Heart left ventricle (tissue), 16 donors: ENCODE measurements around the gene PANK3. TPM values are rescaled to one million over a fixed set of nuclear protein-coding genes. Genes with fewer than 3 reads are reported as not detected.

Experiments used
- ATAC-seq, 4 donors: fragments of 200-7000 bp; cut with Tn5 transposase; one replicate each; pipeline ENCODE4 v1.9.1; 2020 to 2022; ENCODE audit warnings: moderate library complexity in 4 of 4, mild to moderate bottlenecking in 3 of 4, moderate number of reproducible peaks in 1 of 4
- DNase-seq, 5 donors: peaks; one replicate each; pipeline ENCODE4 v3.0.0-alpha.2; 2020
- H3K27ac ChIP-seq, 12 donors: fragments of 200-600 bp; sonication (generic) in 4 of 12; one replicate each; pipeline versions ENCODE4 v1.5.0 to v1.8.0; 2016 to 2022; ENCODE audit warnings: mild to moderate bottlenecking in 2 of 12
- H3K27me3 ChIP-seq, 9 donors: fragments of 200-600 bp; sonication (generic) in 2 of 9; one replicate each; pipeline versions ENCODE4 v1.5.1 to v1.8.0; 2016 to 2022; ENCODE audit warnings: mild to moderate bottlenecking in 3 of 9
- H3K36me3 ChIP-seq, 9 donors: fragments of 200-600 bp; sonication (generic) in 2 of 9; one replicate each; pipeline versions ENCODE4 v1.5.0 to v1.8.0; 2018 to 2022; ENCODE audit warnings: mild to moderate bottlenecking in 2 of 9
- H3K4me1 ChIP-seq, 12 donors: fragments of 200-600 bp; sonication (generic) in 4 of 12; one replicate each; pipeline versions ENCODE4 v1.5.0 to v1.8.0; 2016 to 2022; ENCODE audit warnings: mild to moderate bottlenecking in 3 of 12
- H3K4me3 ChIP-seq, 12 donors: fragments of 200-600 bp; sonication (generic) in 4 of 12; one replicate each; pipeline versions ENCODE4 v1.5.0 to v1.8.0; 2017 to 2022; ENCODE audit warnings: mild to moderate bottlenecking in 9 of 12, moderate library complexity in 4 of 12
- H3K9me3 ChIP-seq, 12 donors: fragments of 200-600 bp; sonication (generic) in 4 of 12; one replicate each; pipeline versions ENCODE4 v1.5.0 to v1.8.0; 2016 to 2022; ENCODE audit warnings: mild to moderate bottlenecking in 1 of 12
- CTCF ChIP-seq, 12 donors: fragments of 200-600 bp; sonication (generic) in 4 of 12; IDR thresholded peaks; one replicate each; pipeline versions ENCODE4 v1.5.0 to v1.8.0; 2018 to 2022; ENCODE audit warnings: antibody characterized with exemption in 12 of 12, mild to moderate bottlenecking in 5 of 12
- POLR2A ChIP-seq, 2 donors: fragments of 450-650 bp; IDR thresholded peaks; one replicate each; pipeline ENCODE4 v1.6.1; 2017; ENCODE audit warnings: antibody characterized with exemption in 2 of 2, mild to moderate bottlenecking in 2 of 2, moderate library complexity in 2 of 2
- WGBS, 4 donors: extraction: QIAGEN DNeasy Blood & Tissue Kit in 2 of 4; methylation state at CpG; one replicate each; pipeline versions ENCODE4 v1.1.5 to v1.1.7; 2013 to 2018; 5-methylcytosine and 5-hydroxymethylcytosine counted together
- intact Hi-C, 10 donors: fragments of 100-400 bp; cut with DNase I; formaldehyde crosslinking; loops; one replicate each; pipeline versions ENCODE4 v1.11.1 to v1.14.2; 2022
- polyA plus RNA-seq, 2 donors: library from polyadenylated mRNA; stranded (reverse); fragments of 200-250 nt; gene quantifications; one replicate each; pipeline ENCODE4 v1.2.3, GENCODE V29; 2013
- total RNA-seq, 9 donors: library from RNA; depleted of rRNA in 2 of 9; stranded (reverse); fragments of >200 nt in 2 of 9; fragmentation: NEBNext Ultra II Directional in 3 of 9; extraction: Animal tissue kit (Norgen Biotek cat#: 25700) in 3 of 9; gene quantifications; one replicate each; pipeline versions ENCODE4 v1.1.0 to v1.2.4, GENCODE V29; 2016 to 2023
- donor health status: ischemic (EF 13 %, LVEDD 7.1; RV severe dilation, severe dysfunction).
- donor health status: healthy with polysubstance abuse.
- donor health status: DM: no; HTN: yes; CAD: no.
- donor health status: DM: no; HTN: no; CAD: no.
- donor health status: ischemic (EF 25% LVEDD 6.9; RV normal size, moderate dysfunction).
- donor health status: ischemic (EF 25% LVEDD 5.7; RV mildly dilated, moderate dysfunction).
- donor health status: healthy.
- donor health status: DM: yes; HTN: yes; CAD: no.
- donor health status: ischemic (EF 35%, LVEDD 5.7; RV mildly dilated, moderate dysfunction).
- donor health status: nonischemic (EF 11% LVEDD 7.7; RV severe dilation, severe dysfunction).
- donor health status: DM: yes; HTN: yes; CAD: no.
- donor health status: PGD.
- donor health status: ischemic (EF 29% LVEDD 5.4; RV normal size, mild dysfunction).
- donor health status: nonischemic (EF 23%, LVEDD 6.1; RV moderate dilation, normal function).

Gene PANK3
- total and polyA plus RNA-seq, 11 donors: 3.8 to 45.4 (median 28.1) TPM

- 9 to 32% (median 17%) methylated on average over 16 to 38 of the region's 38 CpGs for WGBS, 4 donors
- Histone ChIP-seq H3K36me3 (peaks cover 0 to under 1% (median 0%) of the 10 kb centered on the region in 9 donors), H3K4me1 (peaks cover 0 to 11% (median 2%) of the 10 kb centered on the region in 12 donors), H3K27ac (no peak within 1 kb of the TSS), H3K27me3 (peaks cover 8 to 37% (median 23%) of the 10 kb centered on the region in 9 donors), H3K4me3 (peak within 1 kb of the TSS; percentile 23 to 54 (median 42)), H3K9me3 (no peaks in the 10 kb centered on the region)
- intact Hi-C loops: no loop called here
- TF ChIP-seq CTCF (IDR thresholded peaks at IDR 0.05) (no peak), POLR2A (IDR thresholded peaks at IDR 0.05) (no peak)
- ATAC-seq (no peak), DNase-seq (peak in 1 of 5 donors; percentile 29)
These were observed 50.4 kb downstream of the PANK3 start, which contains the start of gene FBLL1 for GRCh38 chr5:168528521-168529373. Gene FBLL1 (plus strand): TSS chr5:168529305. CDS start chr5:168529505, 200 bp downstream.

GRCh38 chr5:168527756-168528295, 51.3 kb downstream of the PANK3 start:
- H3K27me3 ChIP-seq: peaks cover 8 to 37% (median 21%) of the 10 kb centered on the region in 9 donors
- no peak for DNase-seq
- WGBS, 4 donors: 86 to 98% (median 90%) methylated on average over 4 of the region's 4 CpGs
- H3K36me3 ChIP-seq: peaks cover 0 to 10% (median 0%) of the 10 kb centered on the region in 9 donors
- no peak for TF ChIP-seq POLR2A (IDR thresholded peaks at IDR 0.05)
- TF ChIP-seq CTCF (IDR thresholded peaks at IDR 0.05): no peak
- H3K4me1 ChIP-seq: peaks cover 0 to 11% (median 2%) of the 10 kb centered on the region in 12 donors
- H3K9me3 ChIP-seq: no peaks in the 10 kb centered on the region
- no peak overlapping the region for H3K27ac ChIP-seq
- no peak for ATAC-seq
- intact Hi-C loops: no loop called here
- H3K4me3 ChIP-seq: no peak overlapping the region

- WGBS, 4 donors: 71 to 84% (median 80%) methylated on average over 2 of the region's 2 CpGs
- intact Hi-C loops: no loop called here
- peaks cover 0 to 11% (median 2%) of the 10 kb centered on the region in 12 donors for H3K4me1 ChIP-seq
- TF ChIP-seq CTCF (IDR thresholded peaks at IDR 0.05) (no peak), POLR2A (IDR thresholded peaks at IDR 0.05) (no peak)
- no peak overlapping the region for H3K4me3 ChIP-seq
- peaks cover 5 to 24% (median 12%) of the 10 kb centered on the region in 9 donors for H3K27me3 ChIP-seq
- no peak overlapping the region for H3K27ac ChIP-seq
- no peaks in the 10 kb centered on the region for H3K9me3 ChIP-seq
- H3K36me3 ChIP-seq: peaks cover 0 to 18% (median 0%) of the 10 kb centered on the region in 9 donors
- ATAC-seq: no peak
- DNase-seq: no peak
These were observed 53.3 kb downstream of the PANK3 start for GRCh38 chr5:168525856-168526255.

GRCh38 chr5:168513861-168514428, 65.2 kb downstream of the PANK3 start:
- TF ChIP-seq CTCF (IDR thresholded peaks at IDR 0.05) (no peak), POLR2A (IDR thresholded peaks at IDR 0.05) (no peak)
- H3K4me3 ChIP-seq: no peak overlapping the region
- intact Hi-C loops: no loop called here
- H3K9me3 ChIP-seq: peaks cover 0 to 11% (median 7%) of the 10 kb centered on the region in 12 donors
- H3K27ac ChIP-seq: no peak overlapping the region
- no peaks in the 10 kb centered on the region for H3K4me1 ChIP-seq
- no peaks in the 10 kb centered on the region for H3K27me3 ChIP-seq
- DNase-seq (no peak), ATAC-seq (no peak)
- peaks cover 0 to 100% (median 94%) of the 10 kb centered on the region in 9 donors for H3K36me3 ChIP-seq
- WGBS, 4 donors: 94 to 99% (median 97%) methylated on average over 2 of the region's 2 CpGs
